GM04504 (cell line): ENCODE data around the gene XYLT2.

Experiments used
- DNase-seq: peaks from one replicate; pipeline ENCODE4 v3.0.0-alpha.2; 2012; ENCODE audit warnings: low read depth

The XYLT2 gene

GRCh38 chr17:50348522-50349242, 2.8 kb downstream of the XYLT2 start:
- DNase-seq: no peak

- no peak for DNase-seq
Observed at GRCh38 chr17:50349243-50349600, 3.3 kb downstream of the XYLT2 start.

- no peak for DNase-seq
Observed at GRCh38 chr17:50350733-50351132, 4.8 kb downstream of the XYLT2 start.

- DNase-seq: no peak
Observed at GRCh38 chr17:50352072-50352692, 6.3 kb downstream of the XYLT2 start.

GRCh38 chr17:50352693-50353599, 7.0 kb downstream of the XYLT2 start:
- DNase-seq: no peak

- no peak for DNase-seq
Observed at GRCh38 chr17:50353600-50354195, 7.8 kb downstream of the XYLT2 start.

- no peak for DNase-seq
Observed at GRCh38 chr17:50354198-50354597, 8.3 kb downstream of the XYLT2 start.

GRCh38 chr17:50354776-50355175, 8.8 kb downstream of the XYLT2 start:
- DNase-seq: no peak

- no peak for DNase-seq
Observed at GRCh38 chr17:50355336-50355700, 9.4 kb downstream of the XYLT2 start.

GRCh38 chr17:50355701-50356341, 9.9 kb downstream of the XYLT2 start:
- DNase-seq: no peak

- no peak for DNase-seq
Observed at GRCh38 chr17:50356418-50356817, 10.5 kb downstream of the XYLT2 start.

- no peak for DNase-seq
Observed at GRCh38 chr17:50356892-50357510, 11.1 kb downstream of the XYLT2 start.

- DNase-seq: no peak
Observed at GRCh38 chr17:50358177-50358576, 12.3 kb downstream of the XYLT2 start.

- DNase-seq: no peak
Observed at GRCh38 chr17:50359005-50359699, 13.2 kb downstream of the XYLT2 start.

GRCh38 chr17:50359998-50360461, 14.1 kb downstream of the XYLT2 start:
- DNase-seq: no peak

GRCh38 chr17:50360486-50361115, 14.7 kb downstream of the XYLT2 start:
- no peak for DNase-seq

- DNase-seq: peak; percentile 32
Observed at GRCh38 chr17:50361561-50362480, 15.9 kb downstream of the XYLT2 start.

- no peak for DNase-seq
Observed at GRCh38 chr17:50362661-50363060, 16.7 kb downstream of the XYLT2 start.
